HEK293 (cell line): ENCODE results near the gene KDM6A.

Experiments
- ATF2 ChIP-seq: fragments of 450-650 bp; formaldehyde crosslinking; IDR thresholded peaks from 2 replicates; pipeline ENCODE4 v1.5.1; 2016; ENCODE audit warnings: missing biosample characterization, missing genetic modification characterization, low read depth
- CTCF ChIP-seq: fragments of 450-650 bp; formaldehyde crosslinking; IDR thresholded peaks from 2 replicates; pipeline ENCODE4 v1.5.1; 2016; ENCODE audit warnings: missing biosample characterization, missing genetic modification characterization
- KLF8 ChIP-seq: fragments of 450-650 bp; formaldehyde crosslinking; IDR thresholded peaks from 2 replicates; pipeline ENCODE4 v1.5.1; 2016; ENCODE audit warnings: missing biosample characterization, missing genetic modification characterization
- MYNN ChIP-seq: fragments of 450-650 bp; formaldehyde crosslinking; IDR thresholded peaks from 2 replicates; pipeline ENCODE4 v1.5.1; 2016; ENCODE audit warnings: missing biosample characterization, missing genetic modification characterization, borderline replicate concordance
- OSR2 ChIP-seq: fragments of 450-650 bp; formaldehyde crosslinking; IDR thresholded peaks from 2 replicates; pipeline ENCODE4 v1.5.1; 2016; ENCODE audit warnings: missing biosample characterization, missing genetic modification characterization
- ZBTB11 ChIP-seq: fragments of 450-650 bp; formaldehyde crosslinking; conservative IDR thresholded peaks from 2 replicates; pipeline ENCODE4 v1.5.1; 2016; ENCODE audit warnings: low read depth, missing biosample characterization, missing genetic modification characterization
- ZBTB44 ChIP-seq: fragments of 450-650 bp; IDR thresholded peaks from 2 replicates; pipeline ENCODE4 v1.5.1; 2018; ENCODE audit warnings: missing biosample characterization, mild to moderate bottlenecking, missing genetic modification characterization
- ZNF138 ChIP-seq: fragments of 450-650 bp; formaldehyde crosslinking; IDR thresholded peaks from 2 replicates; pipeline ENCODE4 v1.5.1; 2016; ENCODE audit warnings: missing biosample characterization, missing genetic modification characterization, borderline replicate concordance
- ZNF24 ChIP-seq: fragments of 450-650 bp; formaldehyde crosslinking; IDR thresholded peaks from 2 replicates; pipeline ENCODE4 v1.5.1; 2016; ENCODE audit warnings: missing biosample characterization, missing genetic modification characterization
- ZNF473 ChIP-seq: fragments of 450-650 bp; formaldehyde crosslinking; IDR thresholded peaks from 2 replicates; pipeline ENCODE4 v1.5.1; 2017; ENCODE audit warnings: missing biosample characterization, missing genetic modification characterization
- ZNF639 ChIP-seq: fragments of 450-650 bp; formaldehyde crosslinking; IDR thresholded peaks from 2 replicates; pipeline ENCODE4 v1.5.1; 2016; ENCODE audit warnings: missing biosample characterization, missing genetic modification characterization

GRCh38 chrX:45006002-45006800 lies 133.2 kb downstream of the KDM6A start:
- TF ChIP-seq CTCF (tag by site-specific recombination) (no peak), MYNN (tag by site-specific recombination) (no peak), ZNF473 (tag by site-specific recombination) (no peak), ATF2 (no peak), ZNF24 (no peak), KLF8 (no peak), ZBTB11 (tag by site-specific recombination) (no peak), OSR2 (tag by site-specific recombination) (no peak), ZNF138 (no peak), ZNF639 (no peak), ZBTB44 (tag by site-specific recombination) (no peak)
